Caco-2 (cell line): Measurements from ENCODE around the gene ECT2. TPM values are rescaled to one million over a fixed set of nuclear protein-coding genes. Genes with fewer than 3 reads are reported as not detected.

Source experiments
- BruUV-seq: library from RNA; stranded (reverse); fragments of 400-500 nt; replicated peaks from 2 replicates; lab custom pipeline; 2021; lab: Mats Ljungman, UMichigan
- CTCF ChIA-PET: fragments of 300-600 bp; sonication (Branson Sonifier 250); formaldehyde crosslinking; loops from one replicate; lab custom pipeline; 2022; ENCODE audit warnings: antibody characterized with exemption; lab: Charles Lee
- POLR2A ChIA-PET: fragments of 300-600 bp; sonication (Branson Sonifier 250); formaldehyde crosslinking; loops from one replicate; lab custom pipeline; 2022; ENCODE audit warnings: antibody characterized with exemption; lab: Charles Lee
- DNase-seq, 2 experiments: peaks; one replicate each; pipeline versions ENCODE4 v3.0.0 to v3.0.0-alpha.2; 2020 to 2022
- H3K27me3 ChIP-seq: replicated peaks from 2 replicates; pipeline ENCODE4 v1.6.0; 2011; ENCODE audit warnings: low read length; ENCODE audit not compliant: control insufficient read depth, insufficient read depth
- H3K36me3 ChIP-seq: 2 replicates; pipeline ENCODE4 v1.5.1; 2011; ENCODE audit warnings: low read length; ENCODE audit not compliant: control insufficient read depth, insufficient read depth
- H3K4me1 ChIP-seq: fragments of 250-450 bp; sonication (Bioruptor Pico); 2 replicates; pipeline ENCODE4 v1.5.1; 2020; ENCODE audit warnings: mild to moderate bottlenecking
- H3K4me3 ChIP-seq: 2 replicates; pipeline ENCODE4 v1.5.1; 2011; ENCODE audit warnings: low read depth, mild to moderate bottlenecking, control low read depth, low read length
- H3K9me3 ChIP-seq: fragments of 250-450 bp; sonication (Bioruptor Pico); 2 replicates; pipeline ENCODE4 v1.5.1; 2020; ENCODE audit warnings: mild to moderate bottlenecking, moderate library complexity
- H3K27ac Mint-ChIP-seq: one replicate; pipeline ENCODE4 v1.8.0; 2022; ENCODE audit warnings: mixed read lengths; ENCODE audit not compliant: unreplicated experiment
- H3K27me3 Mint-ChIP-seq: one replicate; pipeline ENCODE4 v1.8.0; 2022; ENCODE audit warnings: mixed read lengths; ENCODE audit not compliant: insufficient read depth, unreplicated experiment
- H3K36me3 Mint-ChIP-seq: one replicate; pipeline ENCODE4 v1.8.0; 2022; ENCODE audit warnings: mild to moderate bottlenecking, mixed read lengths; ENCODE audit not compliant: insufficient read depth, unreplicated experiment
- H3K4me1 Mint-ChIP-seq: one replicate; pipeline ENCODE4 v1.8.0; 2022; ENCODE audit warnings: low read depth, mixed read lengths; ENCODE audit not compliant: unreplicated experiment
- H3K4me3 Mint-ChIP-seq: one replicate; pipeline ENCODE4 v1.8.0; 2022; ENCODE audit warnings: mild to moderate bottlenecking, moderate library complexity, mixed read lengths; ENCODE audit not compliant: unreplicated experiment
- H3K9me3 Mint-ChIP-seq: one replicate; pipeline ENCODE4 v1.8.0; 2022; ENCODE audit warnings: mixed read lengths; ENCODE audit not compliant: unreplicated experiment
- intact Hi-C: fragments of 100-400 bp; cut with micrococcal nuclease; formaldehyde crosslinking; loops from one replicate; pipeline ENCODE4 v1.10.0; 2022; ENCODE audit not compliant: unreplicated experiment
- total RNA-seq: library from RNA; stranded (reverse); gene quantifications from 2 replicates; pipeline ENCODE4 v1.2.3, GENCODE V29; 2022
- TF ChIP-seq, protein P1 (sequence below), 2 experiments: fragments of 200-600 bp in 1 of 2; IDR thresholded peaks; 1 replicate in 1 of 2; 2 replicates in 1 of 2; pipeline versions ENCODE4 v1.5.1 to v1.8.0; 2011 to 2022; ENCODE audit warnings: antibody characterized with exemption in 1 of 2, control low read depth in 1 of 2, inconsistent platforms in 1 of 2, low read depth in 1 of 2, low read length in 1 of 2, mild to moderate bottlenecking in 1 of 2, moderate library complexity in 1 of 2; ENCODE audit not compliant: insufficient read depth in 1 of 2, severe bottlenecking in 1 of 2, unreplicated experiment in 1 of 2

Gene ECT2
- total RNA-seq, 1 experiment from 2014 or later, result 68.0 TPM

DNA sequence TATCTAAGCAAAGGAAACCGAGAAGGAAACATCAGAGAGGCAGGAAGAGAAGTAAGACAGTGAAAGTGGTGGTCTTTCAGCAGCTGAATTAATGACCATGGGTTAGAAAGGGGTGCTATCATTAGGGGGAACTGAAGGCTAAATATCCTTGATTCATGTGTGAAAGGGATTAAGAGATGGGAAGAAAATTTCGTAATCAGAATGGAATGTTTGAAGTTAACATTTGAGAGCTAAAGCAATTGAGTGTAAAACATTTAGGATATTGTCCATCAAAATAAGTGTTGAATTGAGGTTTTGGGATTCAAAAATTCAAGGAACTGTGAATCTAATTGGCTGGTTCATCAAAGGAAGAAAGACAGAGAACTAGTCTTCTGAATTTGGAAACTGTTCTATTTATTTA lies 4.1 kb upstream of the ECT2 start:
- peaks cover 17% of the 10 kb centered on the region for H3K4me1 Mint-ChIP-seq
- H3K9me3 Mint-ChIP-seq, result no peaks in the 10 kb centered on the region
- TF ChIP-seq, protein P1, sequence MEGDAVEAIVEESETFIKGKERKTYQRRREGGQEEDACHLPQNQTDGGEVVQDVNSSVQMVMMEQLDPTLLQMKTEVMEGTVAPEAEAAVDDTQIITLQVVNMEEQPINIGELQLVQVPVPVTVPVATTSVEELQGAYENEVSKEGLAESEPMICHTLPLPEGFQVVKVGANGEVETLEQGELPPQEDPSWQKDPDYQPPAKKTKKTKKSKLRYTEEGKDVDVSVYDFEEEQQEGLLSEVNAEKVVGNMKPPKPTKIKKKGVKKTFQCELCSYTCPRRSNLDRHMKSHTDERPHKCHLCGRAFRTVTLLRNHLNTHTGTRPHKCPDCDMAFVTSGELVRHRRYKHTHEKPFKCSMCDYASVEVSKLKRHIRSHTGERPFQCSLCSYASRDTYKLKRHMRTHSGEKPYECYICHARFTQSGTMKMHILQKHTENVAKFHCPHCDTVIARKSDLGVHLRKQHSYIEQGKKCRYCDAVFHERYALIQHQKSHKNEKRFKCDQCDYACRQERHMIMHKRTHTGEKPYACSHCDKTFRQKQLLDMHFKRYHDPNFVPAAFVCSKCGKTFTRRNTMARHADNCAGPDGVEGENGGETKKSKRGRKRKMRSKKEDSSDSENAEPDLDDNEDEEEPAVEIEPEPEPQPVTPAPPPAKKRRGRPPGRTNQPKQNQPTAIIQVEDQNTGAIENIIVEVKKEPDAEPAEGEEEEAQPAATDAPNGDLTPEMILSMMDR (IDR thresholded peaks at IDR 0.05; ENCODE audit: insufficient read depth in 1 of 2, low read depth in 1 of 2, low read length in 1 of 2, severe bottlenecking in 1 of 2, unreplicated experiment in 1 of 2), result no peak
- no peaks in the 10 kb centered on the region for H3K36me3 ChIP-seq
- H3K4me3 ChIP-seq, result no peak overlapping the region
- no peak overlapping the region for H3K4me3 Mint-ChIP-seq
- intact Hi-C loops, result no loop called here
- BruUV-seq, result no TSS peak
- no peak for DNase-seq
- POLR2A ChIA-PET, result no interaction called here
- CTCF ChIA-PET, result no interaction called here
- peaks cover 21% of the 10 kb centered on the region for H3K4me1 ChIP-seq
- H3K27ac Mint-ChIP-seq, result no peak overlapping the region
- peaks cover 8% of the 10 kb centered on the region for H3K36me3 Mint-ChIP-seq
- H3K27me3 Mint-ChIP-seq, result no peaks in the 10 kb centered on the region
- H3K9me3 ChIP-seq, result no peaks in the 10 kb centered on the region
- H3K27me3 ChIP-seq, result no peaks in the 10 kb centered on the region

DNA sequence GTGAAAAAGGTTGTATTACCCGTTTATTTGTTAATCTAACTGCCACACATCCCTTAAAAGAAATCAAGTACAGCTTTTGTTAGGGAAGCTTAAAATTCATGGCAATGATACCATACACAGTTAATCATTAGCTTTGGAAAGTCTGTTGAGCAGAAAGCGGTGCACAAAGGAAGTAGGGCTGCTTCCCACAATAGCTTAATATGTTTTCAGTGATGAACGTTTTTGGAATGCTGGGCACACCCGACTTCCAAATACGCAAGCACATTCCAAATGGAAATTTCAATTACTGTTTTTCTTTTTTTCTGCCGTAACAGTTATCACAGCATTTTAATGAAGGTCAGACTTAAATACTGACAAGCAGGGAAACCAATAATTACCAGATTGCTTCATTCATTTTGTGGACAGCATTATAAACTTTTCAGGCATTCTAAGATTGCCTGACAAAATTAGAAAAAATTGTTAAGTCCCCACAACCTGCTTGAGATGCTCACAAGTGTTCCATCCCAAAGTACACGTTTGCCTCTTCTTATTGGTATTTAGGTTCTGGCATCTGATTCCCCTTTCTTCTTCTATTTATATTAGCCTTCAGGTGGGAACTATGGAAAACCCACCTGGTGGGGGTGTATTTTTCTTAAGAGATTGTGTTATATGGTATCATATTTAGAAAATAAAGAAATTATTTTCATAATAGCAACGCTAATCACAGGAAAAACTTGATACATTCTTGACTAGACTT lies 1.1 kb upstream of the ECT2 start:
- peaks cover 25% of the 10 kb centered on the region for H3K4me1 ChIP-seq
- peak overlapping the region; percentile 26 for H3K4me3 ChIP-seq
- peak; percentile 66 to 70 for DNase-seq
- BruUV-seq, result no TSS peak
- H3K27me3 Mint-ChIP-seq, result no peaks in the 10 kb centered on the region
- peaks cover 27% of the 10 kb centered on the region for H3K36me3 Mint-ChIP-seq
- H3K9me3 ChIP-seq, result no peaks in the 10 kb centered on the region
- peaks cover 33% of the 10 kb centered on the region for H3K4me1 Mint-ChIP-seq
- H3K9me3 Mint-ChIP-seq, result no peaks in the 10 kb centered on the region
- ChIA-PET POLR2A (interaction anchor here (0.9 to 1.9 kb wide), 3 partner anchors 13 to 76 kb away, joined by 4 to 17 read pairs (median 10); partner anchors contain the start of gene NCEH1), CTCF (interaction anchor here (0.5 to 1.9 kb wide), 14 partner anchors 38 to 288 kb away, joined by 3 to 23 read pairs (median 4); partner anchors contain the start of gene NCEH1)
- H3K36me3 ChIP-seq, result no peaks in the 10 kb centered on the region; the same call in 1 of the 2 replicates
- H3K27me3 ChIP-seq, result no peaks in the 10 kb centered on the region
- H3K27ac Mint-ChIP-seq, result peak overlapping the region; percentile 96
- intact Hi-C loops, result loop anchor here (2.0 kb wide), 1 partner anchor 1689 kb away; no protein-coding TSS in a partner anchor
- H3K4me3 Mint-ChIP-seq, result peak overlapping the region; percentile 79
- TF ChIP-seq, protein P1 (IDR thresholded peaks at IDR 0.05; ENCODE audit: insufficient read depth in 1 of 2, low read depth in 1 of 2, low read length in 1 of 2, severe bottlenecking in 1 of 2, unreplicated experiment in 1 of 2), result no peak

DNA sequence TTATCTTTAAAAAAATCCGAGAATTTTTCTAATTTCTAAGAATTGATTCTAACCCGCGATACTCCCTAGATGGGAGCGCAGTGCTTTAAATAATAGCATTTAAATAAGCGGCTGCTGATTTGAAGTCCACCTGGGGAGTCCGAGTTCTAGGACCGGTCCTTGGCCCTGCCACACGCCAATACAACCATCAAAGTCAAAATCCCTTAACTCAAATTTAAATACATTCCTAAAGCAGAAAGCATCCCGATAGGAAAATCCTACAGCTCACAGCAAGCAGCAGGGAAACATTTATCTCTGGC lies 508 bp upstream of the ECT2 start:
- TF ChIP-seq, protein P1 (IDR thresholded peaks at IDR 0.05; ENCODE audit: insufficient read depth in 1 of 2, low read depth in 1 of 2, low read length in 1 of 2, severe bottlenecking in 1 of 2, unreplicated experiment in 1 of 2), result no peak
- Mint-ChIP-seq H3K36me3 (peaks cover 32% of the 10 kb centered on the region), H3K27me3 (no peaks in the 10 kb centered on the region), H3K9me3 (no peaks in the 10 kb centered on the region), H3K27ac (peak overlapping the region; percentile 96), H3K4me3 (peak overlapping the region; percentile 79), H3K4me1 (peaks cover 33% of the 10 kb centered on the region)
- Histone ChIP-seq H3K36me3 (no peaks in the 10 kb centered on the region; the same call in 1 of the 2 replicates), H3K4me3 (peak overlapping the region; percentile 26), H3K9me3 (no peaks in the 10 kb centered on the region), H3K27me3 (no peaks in the 10 kb centered on the region), H3K4me1 (peaks cover 25% of the 10 kb centered on the region)
- DNase-seq, result no peak
- intact Hi-C loops, result loop anchor here (1.0 kb wide), 3 partner anchors 39 to 77 kb away; partner anchors contain the start of gene NCEH1
- BruUV-seq, result no TSS peak
- POLR2A ChIA-PET, result interaction anchor here (0.5 to 1.9 kb wide), 10 partner anchors 9 to 273 kb away, joined by 3 to 17 read pairs (median 4); partner anchors contain the start of gene NCEH1
- CTCF ChIA-PET, result interaction anchor here (0.6 to 1.4 kb wide), 8 partner anchors 39 to 349 kb away, joined by 3 to 23 read pairs (median 4); partner anchors contain the start of gene NCEH1
